GM12878 (cell line): ENCODE results near the gene RPS6KA5.
"Not testable (repeated sequence)": the region's sequence is repeated elsewhere in the genome, so short reads cannot be mapped to it uniquely, and the experiment has no call there.

Experiments
- BCL3 ChIP-seq: IDR thresholded peaks from 2 replicates; pipeline ENCODE4 v1.6.1; 2011; ENCODE audit warnings: borderline replicate concordance, low read depth, mild to moderate bottlenecking, moderate library complexity, low read length; ENCODE audit not compliant: insufficient read depth, poor library complexity, severe bottlenecking
- CEBPB ChIP-seq, 2 experiments: fragments of 150-350 bp in 1 of 2; IDR thresholded peaks; 2 replicates each; pipeline ENCODE4 v1.6.1; 2012 to 2014; ENCODE audit warnings: low read depth in 2 of 2, low read length in 2 of 2, borderline replicate concordance in 1 of 2, inconsistent platforms in 1 of 2
- CTCF ChIP-seq, 3 experiments: IDR thresholded peaks in 2 of 3; conservative IDR thresholded peaks in 1 of 3; 2 replicates each; pipeline ENCODE4 v1.5.1; 2011; ENCODE audit warnings: low read depth in 3 of 3, low read length in 3 of 3, mild to moderate bottlenecking in 3 of 3, control low read depth in 2 of 3, moderate library complexity in 2 of 3, inconsistent platforms in 1 of 3, mixed read lengths in 1 of 3; ENCODE audit not compliant: control insufficient read depth in 2 of 3, insufficient read depth in 1 of 3; ENCODE audit errors: extremely low read depth in 1 of 3
- EP300 ChIP-seq, 2 experiments: fragments of 150-350 bp in 1 of 2; IDR thresholded peaks; 2 replicates each; pipeline ENCODE4 v1.6.1; 2011 to 2012; ENCODE audit warnings: low read depth in 2 of 2, low read length in 2 of 2, borderline replicate concordance in 1 of 2, improper control_type of control experiment in 1 of 2, inconsistent platforms in 1 of 2; ENCODE audit not compliant: control insufficient read depth in 1 of 2
- EZH2 ChIP-seq: IDR thresholded peaks from 2 replicates; pipeline ENCODE4 v1.6.1; 2012; ENCODE audit warnings: low read depth, mild to moderate bottlenecking, control low read depth, inconsistent platforms, low read length, borderline replicate concordance; ENCODE audit not compliant: control insufficient read depth
- POLR2A ChIP-seq: IDR thresholded peaks from 2 replicates; pipeline ENCODE4 v1.6.1; 2011; ENCODE audit warnings: low read depth, mild to moderate bottlenecking, low read length
- POLR2AphosphoS2 ChIP-seq: IDR thresholded peaks from 2 replicates; pipeline ENCODE4 v1.6.1; 2011; ENCODE audit warnings: low read depth, mild to moderate bottlenecking, low read length, improper control_type of control experiment, moderate library complexity
- PRDM15 ChIP-seq: fragments of 450-650 bp; formaldehyde crosslinking; IDR thresholded peaks from 2 replicates; pipeline ENCODE4 v1.4.0; 2020; ENCODE audit warnings: mild to moderate bottlenecking, moderate library complexity
- REST ChIP-seq: IDR thresholded peaks from 2 replicates; pipeline ENCODE4 v1.6.1; 2012; ENCODE audit warnings: mild to moderate bottlenecking, low read depth, low read length
- ZBTB11 ChIP-seq: fragments of 450-650 bp; formaldehyde crosslinking; IDR thresholded peaks from 2 replicates; pipeline ENCODE4 v1.5.0; 2022; ENCODE audit warnings: mild to moderate bottlenecking, missing genetic modification characterization
- ZNF24 ChIP-seq: fragments of 450-650 bp; IDR thresholded peaks from 2 replicates; pipeline ENCODE4 v1.6.1; 2017; ENCODE audit warnings: antibody characterized with exemption, mild to moderate bottlenecking
- ZSCAN29 ChIP-seq: fragments of 450-650 bp; IDR thresholded peaks from 2 replicates; pipeline ENCODE4 v1.6.1; 2017; ENCODE audit warnings: mild to moderate bottlenecking, moderate library complexity

GRCh38 chr14:90823542-90823941 is 236.9 kb downstream of the RPS6KA5 start:
- TF ChIP-seq BCL3; ZNF24; EZH2; CTCF (IDR thresholded peaks at IDR 0.05 in 2 of 3, conservative IDR thresholded peaks at IDR 0.05 in 1 of 3; ENCODE audit: control insufficient read depth in 2 of 3, extremely low read depth in 1 of 3, insufficient read depth in 1 of 3, low read depth in 3 of 3, low read length in 3 of 3); REST; PRDM15 (CRISPR knock-in tag); POLR2AphosphoS2; EP300 (IDR thresholded peaks at IDR 0.05; ENCODE audit: borderline replicate concordance in 1 of 2, control insufficient read depth in 1 of 2, low read depth in 2 of 2, low read length in 2 of 2); POLR2A; ZSCAN29; CEBPB (IDR thresholded peaks at IDR 0.05; ENCODE audit: borderline replicate concordance in 1 of 2, low read depth in 2 of 2, low read length in 2 of 2); ZBTB11 (CRISPR knock-in tag): not testable (repeated sequence)
